HG03139 (cell line): ENCODE data around the gene ADCK1.
A peak's percentile ranks its signal among the peaks of the same experiment; 100 is the strongest.
"Not testable (repeated sequence)": the region's sequence is repeated elsewhere in the genome, so short reads cannot be mapped to it uniquely, and the experiment has no call there.

Experiments
- ATAC-seq: cut with Tn5 transposase; IDR thresholded peaks from one replicate; pipeline ENCODE4 v1.9.1; 2021; ENCODE audit not compliant: unreplicated experiment

Gene ADCK1

GRCh38 chr14:77936138-77936639, 136.3 kb downstream of the ADCK1 start:
- no peak for ATAC-seq

GRCh38 chr14:77947372-77947771, 147.5 kb downstream of the ADCK1 start:
- no peak for ATAC-seq

GRCh38 chr14:77950371-77951063, 150.6 kb downstream of the ADCK1 start:
- ATAC-seq = no peak

- no peak for ATAC-seq
Observed at GRCh38 chr14:77955816-77956484, 156.0 kb downstream of the ADCK1 start.

- not testable (repeated sequence) for ATAC-seq
Observed at GRCh38 chr14:77959686-77960085, 159.8 kb downstream of the ADCK1 start.

- ATAC-seq = no peak
Observed at GRCh38 chr14:77961847-77962580, 162.1 kb downstream of the ADCK1 start.

DNA sequence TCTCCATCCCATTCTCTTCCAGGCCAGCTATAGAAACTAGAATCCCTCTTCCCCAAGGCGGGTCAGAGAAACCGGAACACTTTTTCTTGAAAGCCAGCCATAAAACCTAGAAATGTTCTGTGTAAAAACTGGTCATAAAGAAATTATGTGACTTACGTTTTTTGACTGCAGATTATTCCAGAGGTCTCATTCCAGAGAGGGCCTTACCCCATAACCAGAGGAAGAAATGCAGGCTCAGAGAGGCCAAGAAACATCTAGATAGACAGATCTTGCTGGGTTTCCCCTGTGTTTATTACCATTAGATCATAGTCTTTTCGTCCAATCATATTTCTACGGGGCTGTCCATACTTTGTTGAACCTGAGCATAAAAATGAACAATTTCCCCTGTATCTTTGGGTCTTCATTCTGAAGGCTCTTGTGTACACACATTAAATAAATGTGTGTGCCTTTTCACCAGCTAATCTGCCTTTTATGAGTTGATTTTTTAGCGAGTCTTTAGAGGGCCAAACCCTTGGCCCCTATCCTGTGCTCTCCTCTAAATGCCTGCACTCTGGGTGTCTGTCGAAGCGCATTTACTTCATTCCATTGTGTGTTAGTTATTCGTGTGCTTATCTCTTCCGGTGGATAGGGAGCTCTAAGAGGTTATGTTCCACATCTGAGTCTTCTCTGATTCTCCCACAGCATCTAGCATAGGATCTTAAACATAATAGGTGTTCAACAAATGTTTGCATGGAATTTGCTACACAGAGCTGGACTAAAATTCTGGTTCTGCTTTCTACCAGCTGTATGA, 163.0 kb downstream of the ADCK1 start:
- ATAC-seq = no peak

DNA sequence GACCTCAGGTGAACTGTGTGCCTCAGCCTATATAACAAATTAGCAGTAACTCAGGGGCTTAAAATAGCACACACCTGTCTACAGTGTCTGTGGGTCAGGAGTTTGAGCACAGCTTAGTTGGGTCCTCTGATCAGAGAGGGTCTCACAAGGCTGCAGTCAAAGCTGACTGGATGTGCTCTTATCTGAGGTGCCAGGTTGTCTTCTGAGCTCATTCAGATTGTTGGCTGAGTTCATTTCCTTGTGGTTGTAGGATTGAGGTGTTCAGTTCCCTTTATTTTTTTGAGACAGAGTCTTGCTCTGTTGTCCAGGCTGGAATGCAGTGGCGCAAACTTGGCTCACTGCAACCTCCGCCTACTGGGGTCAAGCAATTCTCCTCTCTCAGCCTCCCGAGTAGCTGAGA, 164.7 kb downstream of the ADCK1 start:
- no peak for ATAC-seq

- ATAC-seq = no peak
Observed at GRCh38 chr14:77965050-77965449, 165.1 kb downstream of the ADCK1 start.

GRCh38 chr14:77965919-77966435, 166.1 kb downstream of the ADCK1 start:
- peak; percentile 83 for ATAC-seq

GRCh38 chr14:77967110-77967509, 167.2 kb downstream of the ADCK1 start:
- no peak for ATAC-seq

GRCh38 chr14:77970646-77971045, 170.7 kb downstream of the ADCK1 start:
- ATAC-seq = no peak

GRCh38 chr14:77973246-77973645, 173.3 kb downstream of the ADCK1 start:
- ATAC-seq = no peak

DNA sequence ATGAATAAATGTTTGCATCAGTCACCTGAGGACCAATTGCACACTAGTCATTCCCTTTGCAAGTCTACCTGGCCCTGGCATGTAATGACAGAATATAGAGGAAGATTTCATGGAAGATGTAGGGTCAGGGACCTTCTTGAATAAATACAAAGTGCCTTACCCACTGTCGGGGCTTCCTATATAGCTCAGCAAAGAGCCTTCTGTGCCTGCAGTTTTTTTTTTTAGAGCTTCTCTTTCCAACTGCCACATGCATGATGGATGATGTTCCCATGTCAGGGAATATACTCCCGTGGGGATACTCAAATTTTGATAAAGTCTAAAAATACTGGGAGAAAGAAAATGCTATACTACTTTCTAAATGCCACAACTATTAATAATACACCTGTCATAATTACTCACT, 176.7 kb downstream of the ADCK1 start:
- no peak for ATAC-seq

DNA sequence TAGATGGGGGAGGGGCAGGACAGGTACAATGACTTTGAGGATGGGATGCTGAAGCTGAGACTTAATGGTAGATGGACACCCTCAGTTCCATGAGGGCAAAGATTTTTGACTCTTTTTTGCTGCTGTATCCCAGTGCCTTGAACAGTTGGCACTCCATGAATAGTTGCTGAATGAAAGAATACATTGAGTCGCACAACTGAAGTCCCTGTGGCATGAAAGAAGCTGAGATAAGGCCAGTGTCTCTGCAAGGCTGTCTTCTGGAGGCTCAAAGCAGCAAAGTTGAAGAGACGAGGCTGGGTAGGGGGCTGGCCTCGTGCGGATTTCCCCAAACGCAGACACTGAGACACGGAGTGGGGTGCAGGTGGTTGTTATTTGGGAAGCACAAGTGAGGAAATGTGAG, 179.3 kb downstream of the ADCK1 start:
- ATAC-seq = no peak

- ATAC-seq = no peak
Observed at GRCh38 chr14:77979666-77980351, 179.9 kb downstream of the ADCK1 start.

- ATAC-seq = no peak
Observed at GRCh38 chr14:77980475-77981321, 180.8 kb downstream of the ADCK1 start.
